Stimulated activated CD8-positive, alpha-beta memory T cell treated with anti-CD3 and anti-CD28 coated beads, Interleukin-15, amount 100 ng/mL, for 24 hours (primary cell): ENCODE data around the gene C6orf62.
"Not testable (repeated sequence)": the region's sequence is repeated elsewhere in the genome, so short reads cannot be mapped to it uniquely, and the experiment has no call there.

ENCODE experiments used
- DNase-seq: peaks from one replicate; pipeline ENCODE4 v3.0.0-alpha.2; 2020; ENCODE audit warnings: low read depth

C6orf62 gene

DNA sequence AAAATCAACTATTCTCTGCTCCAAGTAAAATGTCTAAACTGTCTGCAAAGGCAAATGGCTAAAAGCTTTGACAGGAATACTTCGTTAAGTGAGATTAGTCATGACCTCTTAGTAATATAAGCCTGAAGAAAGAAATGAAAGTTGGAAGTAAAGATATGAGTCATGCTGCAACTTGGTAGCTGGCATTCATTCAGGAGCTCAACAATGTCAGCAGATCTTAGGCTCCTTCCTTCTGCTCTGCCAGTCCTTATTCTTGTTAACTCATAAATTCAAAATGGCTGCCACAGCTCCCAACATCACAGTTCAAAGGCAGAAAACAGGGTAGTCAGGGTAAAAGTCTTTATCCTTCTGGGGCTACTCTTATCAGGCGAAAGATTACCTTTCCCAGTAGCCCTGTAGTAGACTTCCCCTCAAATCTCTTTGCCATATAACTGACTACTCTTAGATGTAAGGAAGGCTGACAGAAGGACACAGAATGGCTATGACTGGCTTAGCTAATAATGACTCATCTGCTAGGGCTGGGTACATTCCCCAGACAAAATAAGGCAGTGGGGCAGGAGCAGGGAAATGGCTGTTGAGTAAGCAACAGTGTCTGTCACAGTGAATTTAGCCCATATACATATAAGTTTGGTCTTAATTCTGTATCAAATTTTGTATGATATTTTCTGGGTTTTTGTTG lies 24.4 kb upstream of the C6orf62 start:
- no peak for DNase-seq

DNA sequence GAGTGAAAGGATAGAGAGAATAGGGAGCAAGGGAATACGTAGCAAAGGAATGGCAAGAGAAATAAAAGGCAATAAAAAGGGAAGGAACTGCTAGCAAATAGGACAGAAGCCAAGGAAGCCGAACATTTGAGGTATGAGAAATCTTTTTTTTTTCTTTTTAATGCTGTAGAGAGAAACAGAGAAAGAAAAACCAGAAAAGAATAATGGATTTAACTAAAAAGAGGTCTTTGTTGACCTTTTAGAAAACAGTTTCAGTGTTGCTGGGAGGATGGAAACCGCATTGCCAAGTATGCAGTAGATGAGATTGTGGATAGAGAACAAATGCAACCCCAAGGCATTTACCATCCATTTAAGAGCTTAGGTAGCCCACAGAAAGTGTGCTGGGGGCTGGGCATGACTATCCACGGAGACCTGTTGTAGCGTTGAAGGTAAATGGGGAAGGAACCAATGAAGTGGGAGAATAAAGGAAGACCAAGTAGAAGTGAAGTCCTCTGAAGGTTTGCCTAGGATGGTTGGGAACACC lies 23.3 kb upstream of the C6orf62 start:
- DNase-seq = no peak

DNA sequence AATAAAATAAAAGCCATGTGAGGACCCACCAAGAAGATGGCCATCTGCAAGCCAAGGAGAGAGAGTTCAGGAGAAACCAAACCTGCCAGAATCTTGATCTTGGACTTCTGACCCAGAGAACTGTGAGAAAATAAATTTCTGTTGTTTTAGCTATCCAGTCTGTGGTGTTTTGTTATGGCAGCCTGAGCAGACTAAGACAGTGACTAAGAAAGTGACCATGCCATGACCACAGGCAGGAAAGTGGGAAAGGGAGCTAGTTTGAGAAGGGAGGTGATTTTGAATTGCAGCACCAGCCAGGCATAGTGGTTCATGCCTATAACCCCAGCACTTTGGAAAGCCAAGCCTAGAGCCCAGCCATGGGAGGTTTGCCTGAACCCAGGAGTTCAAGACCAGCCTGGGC lies 21.9 kb upstream of the C6orf62 start:
- DNase-seq = no peak

DNA sequence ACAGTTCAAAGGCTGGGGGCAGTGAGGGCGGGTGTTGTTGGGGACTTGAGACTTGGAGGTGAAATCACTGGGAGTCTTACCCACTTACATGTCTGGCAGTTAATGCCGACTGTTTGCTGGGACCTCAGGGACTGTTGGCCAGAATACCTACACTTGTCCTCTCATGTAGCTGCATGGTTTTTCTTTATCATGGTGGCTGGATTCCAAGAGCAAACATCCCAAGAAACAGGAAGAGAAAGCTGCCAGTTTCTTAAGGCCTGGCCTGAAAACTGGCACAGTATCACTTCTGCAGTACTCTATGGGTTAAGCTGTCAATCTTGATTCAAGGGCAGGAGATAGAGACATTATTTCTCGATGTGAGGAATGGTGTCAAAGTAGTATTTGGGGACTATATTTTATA lies 19.8 kb upstream of the C6orf62 start:
- no peak for DNase-seq

DNA sequence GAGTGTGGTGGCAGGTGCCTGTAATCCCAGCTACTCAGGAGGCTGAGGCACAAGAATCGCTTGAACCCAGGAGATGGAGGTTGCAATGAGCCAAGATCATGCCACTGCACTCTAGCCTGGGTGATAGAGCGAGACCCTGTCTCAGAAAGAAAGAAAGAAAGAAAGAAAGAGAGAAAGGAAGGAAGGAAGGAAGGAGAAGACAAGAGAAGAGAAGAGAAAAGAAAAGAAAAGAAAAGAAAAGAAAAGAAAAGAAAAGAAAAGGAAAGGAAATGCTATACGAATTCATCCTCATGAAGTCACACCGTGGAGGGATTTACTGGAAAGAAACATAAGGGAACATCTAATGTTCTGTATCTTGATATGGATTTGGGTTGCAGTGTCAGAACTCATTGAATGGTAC lies 15.8 kb upstream of the C6orf62 start:
- DNase-seq = not testable (repeated sequence)

DNA sequence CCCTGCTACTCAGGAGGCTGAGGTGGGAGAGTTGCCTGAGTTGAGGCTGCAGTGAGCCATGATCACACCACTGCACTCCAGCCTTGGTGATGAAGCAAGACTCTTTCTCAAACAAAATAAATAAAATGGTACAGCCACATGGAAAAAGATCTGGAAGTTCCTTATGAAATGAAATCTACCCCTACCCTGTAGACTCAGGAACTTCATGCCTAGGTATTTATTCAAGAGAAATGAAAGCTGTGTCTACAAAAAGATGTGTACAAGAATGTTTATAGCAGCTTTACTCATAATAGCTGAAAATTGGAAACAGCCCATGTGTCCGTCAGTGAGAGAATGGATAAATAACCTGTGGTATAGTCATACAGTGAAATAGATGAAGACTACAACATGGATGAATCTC lies 15.2 kb upstream of the C6orf62 start:
- DNase-seq = no peak

DNA sequence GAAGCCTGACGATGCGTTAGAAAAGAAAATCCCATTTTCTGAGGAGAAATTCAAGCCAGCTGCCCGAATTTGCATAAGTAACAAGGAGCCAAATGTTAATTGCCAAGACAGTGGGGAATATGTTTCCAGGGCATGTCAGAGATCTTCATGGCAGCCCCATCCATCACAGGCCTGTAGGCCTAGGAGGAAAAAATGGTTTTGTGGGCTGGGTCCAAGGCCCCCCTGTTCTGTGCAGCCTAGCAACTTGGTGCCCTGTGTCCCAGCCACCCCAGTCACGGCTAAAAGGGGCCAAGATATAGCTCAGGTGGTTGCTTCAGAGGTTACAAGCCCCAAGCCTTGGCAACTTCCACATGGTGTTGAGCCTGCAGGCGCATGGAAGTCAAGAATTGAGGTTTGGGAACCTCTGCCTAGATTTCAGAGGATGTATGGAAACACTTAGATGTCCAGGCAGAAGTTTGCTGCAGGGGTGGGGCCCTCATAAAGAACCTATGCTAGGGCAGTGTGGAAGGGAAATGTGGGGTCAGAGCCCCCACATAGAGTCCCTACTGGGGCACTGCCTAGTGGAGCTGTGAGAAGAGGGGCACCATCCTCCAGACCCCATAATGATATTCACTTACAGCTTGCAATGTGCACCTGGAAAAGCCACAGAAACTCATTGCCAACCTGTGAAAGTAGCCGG lies 12.6 kb upstream of the C6orf62 start:
- not testable (repeated sequence) for DNase-seq

DNA sequence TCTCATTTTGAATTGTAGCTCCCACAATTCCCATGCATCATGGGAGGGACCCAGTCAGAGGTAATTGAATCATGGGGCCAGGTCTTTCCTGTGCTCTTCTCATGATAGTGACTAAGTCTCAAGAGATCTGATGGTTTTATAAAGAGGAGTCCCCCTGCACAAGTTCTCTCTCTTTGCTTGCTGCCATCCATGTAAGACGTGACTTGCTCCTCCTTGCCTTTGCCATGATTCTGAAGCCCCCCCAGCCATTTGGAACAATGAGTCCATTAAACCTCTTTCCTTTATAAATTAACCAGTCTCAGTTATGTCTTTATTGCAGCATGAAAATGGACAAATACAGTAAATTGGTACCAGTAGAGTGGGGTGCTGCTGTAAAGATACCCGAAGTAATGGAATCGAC lies 11.7 kb upstream of the C6orf62 start:
- not testable (repeated sequence) for DNase-seq

DNA sequence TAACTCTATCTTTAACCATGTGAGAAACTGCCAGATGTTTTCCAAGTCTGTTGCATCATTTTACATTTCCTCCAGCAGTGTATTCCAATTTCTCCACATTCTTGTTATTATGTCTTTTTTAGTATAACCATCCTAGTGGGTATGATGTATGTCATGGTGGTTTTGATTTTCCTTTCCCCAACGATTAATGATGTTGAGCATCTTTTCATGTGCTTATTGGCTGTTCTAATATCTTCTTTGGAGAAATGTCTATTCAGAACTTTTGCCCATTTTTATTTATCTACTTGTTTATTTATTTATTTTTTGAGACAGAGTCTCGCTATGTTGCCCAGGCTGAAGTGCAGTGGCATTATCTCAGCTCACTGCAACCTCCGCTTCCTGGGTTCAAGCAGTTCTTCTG lies 4.3 kb upstream of the C6orf62 start:
- no peak for DNase-seq

DNA sequence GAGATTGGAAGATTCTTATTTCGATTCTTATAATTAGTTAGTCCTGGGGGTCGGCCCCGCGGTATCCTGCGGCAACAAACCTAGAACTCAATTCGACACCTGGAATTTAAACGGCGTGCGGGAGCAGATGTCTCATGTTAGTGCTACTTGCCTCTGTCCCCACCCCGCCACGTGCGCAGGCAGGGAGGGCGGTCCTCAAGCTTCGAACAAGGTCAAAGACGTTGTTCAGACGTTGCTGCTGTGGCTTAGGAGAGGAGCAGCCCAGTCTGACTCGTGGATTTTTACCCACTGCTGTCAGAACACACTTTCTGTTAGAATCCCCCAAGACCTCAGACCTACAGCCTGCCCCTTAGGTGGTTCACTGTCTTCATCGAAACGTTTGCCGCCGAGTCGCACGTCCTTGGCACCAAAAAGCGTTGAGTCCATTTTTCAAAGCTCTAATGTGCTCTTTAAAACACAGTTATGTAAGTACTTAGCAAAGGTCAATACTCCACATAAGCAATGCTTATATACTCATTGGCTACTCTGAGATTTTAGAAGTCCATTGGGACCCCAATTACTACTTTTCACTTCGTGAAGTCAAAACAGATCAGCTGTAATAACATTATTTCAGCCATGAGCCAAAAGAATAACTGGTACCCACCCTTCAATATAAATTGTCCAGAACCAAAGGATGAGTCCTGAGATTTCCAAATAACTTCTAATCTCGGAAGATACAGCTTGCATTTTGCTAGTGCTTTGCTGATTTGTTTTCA lies 2.7 kb upstream of the C6orf62 start:
- no peak for DNase-seq

DNA sequence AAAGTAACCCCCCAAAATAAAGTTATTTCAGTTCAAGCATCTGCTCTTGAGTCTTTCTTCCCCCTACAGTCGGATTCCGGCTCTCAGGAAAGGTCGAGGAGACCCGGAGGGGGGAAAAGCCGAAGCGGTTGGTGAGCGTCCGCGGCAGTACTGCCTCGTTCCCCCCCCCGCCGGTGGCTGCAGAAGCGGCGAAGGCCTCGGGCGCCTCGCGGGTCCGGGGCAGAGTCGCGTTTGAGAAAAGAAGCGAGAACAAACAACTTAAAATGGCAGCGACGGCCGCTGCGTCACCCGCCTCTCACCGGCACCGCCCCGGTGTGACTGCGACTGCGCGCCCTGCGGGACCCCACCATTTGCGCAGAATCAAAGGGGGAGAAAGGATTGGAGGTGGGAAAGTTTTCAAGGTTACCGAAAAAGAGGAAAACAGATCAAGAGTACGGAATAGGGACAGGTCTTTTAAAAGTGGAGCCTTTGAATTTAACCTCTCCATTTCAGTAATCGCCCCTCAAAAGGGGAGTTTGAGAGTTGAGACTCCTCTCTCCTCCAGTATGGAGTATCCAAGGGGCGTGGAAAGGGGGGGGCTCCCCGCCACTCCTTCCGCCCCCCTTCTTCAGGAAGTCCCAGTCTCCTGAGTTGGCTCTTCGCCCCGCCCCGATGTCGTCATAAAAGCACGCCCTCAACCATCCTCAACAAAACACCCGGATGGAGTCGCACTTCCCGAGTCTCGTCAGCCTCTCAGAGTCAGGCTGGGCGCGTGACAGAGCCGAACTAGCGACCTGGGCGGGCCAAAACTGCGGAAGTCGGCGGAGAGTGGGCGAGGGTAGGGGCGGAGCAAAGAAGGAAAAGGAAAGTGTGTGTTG lies 1.9 kb upstream of the C6orf62 start:
- peak; percentile 95 for DNase-seq

DNA sequence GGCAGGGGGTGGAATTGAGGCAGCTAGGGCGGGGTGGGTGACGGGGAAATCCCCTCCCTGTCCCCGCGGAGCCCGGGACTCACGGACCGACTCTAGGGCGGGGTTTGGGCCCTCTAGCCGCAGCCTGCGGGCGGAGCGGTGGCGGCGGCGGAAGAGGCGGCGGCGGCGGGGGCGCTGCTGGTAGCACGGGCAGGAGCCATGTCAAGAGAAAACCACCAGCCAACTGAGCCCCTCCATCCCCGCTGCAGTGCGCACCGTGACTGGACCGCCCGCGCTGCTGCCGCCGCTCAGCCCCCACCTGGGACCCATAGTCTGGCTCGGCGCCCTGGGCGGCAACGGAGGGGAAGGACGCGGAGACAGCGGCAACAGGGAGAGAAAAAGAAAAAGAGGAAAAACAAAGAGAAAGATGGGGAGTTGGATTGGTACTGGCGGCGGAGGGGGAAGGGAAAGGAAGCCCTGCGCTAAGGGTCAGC lies 1.2 kb upstream of the C6orf62 start:
- DNase-seq = peak; percentile 65

DNA sequence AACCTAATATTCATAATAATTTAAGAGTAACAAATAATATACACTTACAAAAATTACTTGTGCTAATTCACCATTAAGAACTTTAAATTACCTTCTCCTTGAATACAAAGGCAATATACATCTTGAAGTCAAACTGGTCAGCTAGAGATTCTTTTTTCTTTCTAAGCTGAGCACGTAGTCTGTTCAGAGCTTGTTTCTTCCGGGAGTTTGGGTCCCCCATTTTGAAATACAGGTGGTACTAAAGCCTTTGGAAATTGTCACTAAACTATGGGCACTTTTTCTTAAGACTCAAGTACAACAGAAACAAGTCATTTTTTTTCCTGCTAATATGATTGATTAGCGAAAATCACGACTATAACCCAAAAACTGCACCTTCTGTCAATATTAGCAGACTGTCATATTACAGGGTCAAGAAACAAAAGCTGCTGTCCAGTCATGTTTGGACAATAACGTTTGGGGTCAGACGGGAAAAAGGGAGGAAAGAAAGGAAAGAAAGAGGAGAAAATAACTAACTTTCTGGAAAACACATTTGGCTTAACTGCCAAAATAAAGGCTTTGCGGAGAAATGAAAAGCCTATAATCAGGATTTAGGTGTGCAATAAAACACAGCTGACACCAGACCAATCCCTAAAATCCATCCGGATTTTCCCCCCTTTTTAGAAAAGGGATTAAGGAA lies 367 bp downstream of the C6orf62 start:
- DNase-seq = no peak

DNA sequence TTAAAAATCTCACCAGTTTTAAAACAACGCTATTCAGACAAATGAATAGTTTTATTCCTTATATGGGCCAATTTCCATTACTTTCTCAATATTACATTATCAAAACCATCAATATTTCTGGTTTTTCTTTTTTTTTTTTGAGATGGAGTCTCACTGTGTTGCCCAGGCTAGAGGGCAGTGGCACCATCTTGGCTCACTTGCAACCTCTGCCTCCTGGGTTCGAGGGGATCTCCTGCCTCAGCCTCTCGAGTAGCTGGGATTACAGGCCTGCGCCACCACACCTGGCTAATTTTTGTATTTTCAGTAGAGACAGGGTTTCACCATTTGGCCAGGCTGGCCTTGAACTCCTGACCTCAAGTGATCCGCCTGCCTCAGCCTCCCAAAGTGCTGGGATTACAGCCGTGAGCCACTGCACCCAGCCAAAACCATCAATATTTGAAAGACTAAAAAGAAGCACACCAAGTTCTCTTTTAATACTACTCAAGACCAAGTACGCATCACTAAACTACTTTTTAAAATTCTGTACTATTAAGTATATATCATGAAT lies 2.3 kb downstream of the C6orf62 start:
- not testable (repeated sequence) for DNase-seq

DNA sequence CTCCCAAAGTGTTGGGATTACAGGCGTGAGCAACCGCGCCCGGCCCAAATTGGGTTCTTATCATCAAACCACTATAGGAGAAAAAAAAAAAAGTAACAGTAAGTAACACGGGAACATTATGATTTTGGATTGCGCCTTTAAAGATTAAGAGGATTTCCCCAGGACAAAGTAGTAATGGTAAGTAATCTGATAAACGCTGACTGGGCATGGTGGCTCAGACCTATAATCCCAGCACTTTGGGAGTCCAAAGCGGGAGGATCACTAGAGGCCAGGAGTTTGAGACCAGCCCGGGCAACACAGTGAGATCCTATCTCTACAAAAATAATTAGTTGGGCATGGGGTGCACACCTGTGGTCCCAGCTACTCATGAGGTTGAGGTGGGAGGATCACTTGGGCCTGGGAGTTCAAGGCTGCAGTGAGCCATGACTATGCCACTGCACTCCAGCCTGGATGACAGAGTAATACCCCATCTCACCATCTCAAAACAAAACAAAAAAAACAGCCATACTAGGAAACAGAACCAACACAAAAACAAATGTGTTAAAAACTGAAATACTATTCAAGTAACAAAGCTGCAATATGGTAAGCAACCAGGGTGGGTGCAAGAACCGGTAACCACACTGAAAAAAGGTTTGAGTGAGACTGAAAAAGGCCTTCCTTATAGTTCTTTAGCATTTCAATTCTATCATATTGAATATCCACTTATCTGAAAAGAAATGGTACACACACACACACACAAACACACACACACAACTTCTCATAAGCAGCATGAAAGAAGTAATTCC lies 8.2 kb downstream of the C6orf62 start:
- no peak for DNase-seq

DNA sequence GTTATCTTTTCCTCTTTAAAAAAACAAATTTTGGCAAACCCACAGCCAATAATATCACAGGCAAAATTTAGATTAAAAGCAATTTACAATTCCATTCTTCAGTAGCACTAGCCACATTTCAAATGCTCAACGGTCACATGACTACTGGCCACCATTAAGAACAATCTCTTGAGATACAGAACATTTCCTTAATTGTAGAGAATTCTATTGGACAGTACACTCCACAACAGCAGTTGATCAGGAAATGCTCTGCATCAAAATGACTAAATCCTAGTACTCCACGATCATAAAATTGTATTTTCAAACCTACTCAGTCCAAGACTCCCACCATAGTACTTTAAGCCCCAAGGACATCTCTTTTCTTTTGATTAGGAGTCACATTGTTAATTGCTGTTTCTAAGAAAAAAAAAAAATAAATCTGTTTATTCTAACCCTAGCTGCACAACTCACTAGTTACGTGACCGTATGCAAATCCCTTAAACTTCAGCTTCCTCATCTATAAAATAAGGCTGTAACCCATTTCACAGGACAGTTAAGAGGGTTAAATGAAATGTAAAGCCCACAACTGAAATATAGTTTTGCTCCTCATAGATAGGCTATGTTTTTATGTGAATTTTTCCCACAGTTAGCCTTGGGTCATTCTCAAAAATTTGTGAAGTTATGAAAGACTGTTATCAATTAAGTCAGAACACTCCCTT lies 9.8 kb downstream of the C6orf62 start:
- DNase-seq = no peak

DNA sequence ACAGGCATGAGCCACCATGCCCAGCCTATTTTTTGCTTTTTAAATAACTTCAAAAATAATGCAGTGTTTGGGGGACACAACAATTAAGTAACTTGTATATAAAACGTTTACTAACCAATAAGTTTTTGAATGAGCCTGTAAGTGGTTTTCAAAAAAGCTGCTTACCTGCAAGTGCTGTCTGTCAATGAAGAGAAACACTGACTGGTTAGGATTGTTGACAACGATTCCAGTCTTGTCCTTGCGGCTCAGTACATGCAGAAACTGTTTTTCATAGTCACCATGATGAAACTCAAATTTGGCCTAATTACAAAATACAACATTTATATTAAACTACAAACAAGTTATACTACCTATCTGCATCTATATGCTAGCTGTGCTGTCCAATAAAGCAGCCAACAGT lies 10.3 kb downstream of the C6orf62 start:
- no peak for DNase-seq

DNA sequence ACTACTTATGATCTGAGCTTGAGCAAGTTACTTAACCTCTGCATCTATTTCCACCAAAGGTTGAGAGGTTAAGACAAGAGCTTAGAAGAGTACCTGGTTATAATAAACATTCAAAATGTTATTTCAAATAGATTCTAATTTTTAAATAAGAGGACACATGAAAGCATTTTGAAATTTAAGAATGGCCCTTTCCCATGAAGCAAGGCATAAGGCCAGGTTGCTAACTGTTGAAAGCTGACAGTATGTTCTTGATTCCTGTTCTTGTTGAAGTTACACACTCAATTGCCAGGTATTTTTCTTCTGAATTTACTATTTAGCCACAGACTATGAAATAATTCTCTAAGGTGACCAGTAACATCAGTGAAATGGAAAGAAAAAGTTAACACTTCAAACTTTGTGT lies 14.5 kb downstream of the C6orf62 start:
- no peak for DNase-seq

DNA sequence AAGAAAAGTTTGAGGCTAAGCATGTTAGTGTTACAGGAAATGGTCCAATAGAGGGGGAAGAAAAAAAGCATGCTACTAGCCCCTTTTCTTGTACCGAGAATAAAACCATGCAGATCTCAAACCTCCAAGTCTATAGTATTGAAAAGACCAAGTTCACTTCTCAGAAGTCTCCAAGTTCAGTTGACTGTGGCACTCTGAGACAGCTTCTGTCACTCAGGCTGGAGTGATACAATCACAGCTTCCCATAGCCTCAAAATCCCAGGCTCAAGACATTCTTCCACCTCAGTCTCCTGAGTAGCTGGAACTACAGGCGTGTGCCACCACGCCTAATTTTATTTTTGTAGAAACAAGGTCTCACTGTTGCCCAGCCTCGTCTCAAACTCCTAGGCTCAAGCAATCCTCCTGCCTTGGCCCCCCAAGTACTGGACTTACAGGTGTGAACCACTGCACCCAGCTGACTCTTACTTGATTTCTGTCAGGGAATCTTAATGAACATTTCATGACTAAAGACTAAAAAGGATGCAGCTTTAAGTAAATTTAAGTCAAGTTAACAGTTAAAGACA lies 16.2 kb downstream of the C6orf62 start:
- no peak for DNase-seq
